GM10266 (cell line): ENCODE data around the gene CMTR1.

Experiments
- DNase-seq: peaks from one replicate; pipeline ENCODE4 v3.0.0; 2012; ENCODE audit errors: extremely low spot score
- CTCF ChIP-seq: IDR thresholded peaks from 2 replicates; pipeline ENCODE4 v1.5.1; 2012; ENCODE audit warnings: mild to moderate bottlenecking, low read depth; ENCODE audit not compliant: control insufficient read depth, insufficient read depth; ENCODE audit errors: missing control alignments

Gene CMTR1

GRCh38 chr6:37463110-37463509 lies 30.1 kb downstream of the CMTR1 start:
- DNase-seq = no peak
- no peak for TF ChIP-seq CTCF

GRCh38 chr6:37467718-37468117 lies 34.7 kb downstream of the CMTR1 start:
- no peak for DNase-seq
- TF ChIP-seq CTCF = no peak

- DNase-seq = no peak
Observed at GRCh38 chr6:37473364-37474095, 40.5 kb downstream of the CMTR1 start.

GRCh38 chr6:37474316-37474715 lies 41.3 kb downstream of the CMTR1 start:
- no peak for DNase-seq
- TF ChIP-seq CTCF = no peak

More at GRCh38 chr6:37473364-37474095, 40.5 kb downstream of the CMTR1 start:
- TF ChIP-seq CTCF = no peak

GRCh38 chr6:37477191-37477590 lies 44.2 kb downstream of the CMTR1 start:
- DNase-seq = no peak
- no peak for TF ChIP-seq CTCF

GRCh38 chr6:37477656-37478435 lies 44.8 kb downstream of the CMTR1 start:
- TF ChIP-seq CTCF = no peak

GRCh38 chr6:37478827-37479226 lies 45.8 kb downstream of the CMTR1 start:
- DNase-seq = no peak
- TF ChIP-seq CTCF = no peak

More at GRCh38 chr6:37477656-37478435, 44.8 kb downstream of the CMTR1 start:
- no peak for DNase-seq
